ENCODE results near the gene ST6GALNAC4. TPM values are rescaled to one million over a fixed set of nuclear protein-coding genes. Genes with fewer than 3 reads are reported as not detected.

Gene ST6GALNAC4
- total RNA-seq, 1 donor = 33.7 TPM

GRCh38 chr9:127934986-127935385 is 18.1 kb upstream of the ST6GALNAC4 start:
- peaks cover 47% of the 10 kb centered on the region for H3K79me2 ChIP-seq (ENCODE audit: insufficient read depth, low read length)
- peak overlapping the region; percentile 97 for H3K4me2 ChIP-seq (ENCODE audit: insufficient read depth, low read length)
- no peak overlapping the region for H3K4me3 ChIP-seq (ENCODE audit: insufficient read depth, low read length)
- peak overlapping the region; percentile 93 for H3K27ac ChIP-seq (ENCODE audit: low read depth, low read length)
- H3K4me1 ChIP-seq (ENCODE audit: insufficient read depth, low read length) = peaks cover 51% of the 10 kb centered on the region
- no peak for DNase-seq (ENCODE audit: insufficient read length, low spot score, missing footprints)
- TF ChIP-seq CTCF (IDR thresholded peaks at IDR 0.05; ENCODE audit: extremely low read depth, low read depth, low read length) = no peak
- H3K27me3 ChIP-seq (ENCODE audit: insufficient read depth, low read length) = no peaks in the 10 kb centered on the region
- H2AFZ ChIP-seq (ENCODE audit: low read length) = no peak overlapping the region
- H3K9me3 ChIP-seq (ENCODE audit: low read depth, low read length) = no peaks in the 10 kb centered on the region
- peaks cover 15% of the 10 kb centered on the region for H4K20me1 ChIP-seq (ENCODE audit: insufficient read depth, low read length)
- peaks cover 11% of the 10 kb centered on the region for H3K36me3 ChIP-seq (ENCODE audit: insufficient read depth, low read length)

GRCh38 chr9:127934248-127934647 is 17.4 kb upstream of the ST6GALNAC4 start:
- no peak overlapping the region for H3K4me3 ChIP-seq (ENCODE audit: insufficient read depth, low read length)
- peak; percentile 7 for TF ChIP-seq CTCF (IDR thresholded peaks at IDR 0.05; ENCODE audit: extremely low read depth, low read depth, low read length)
- peaks cover 18% of the 10 kb centered on the region for H4K20me1 ChIP-seq (ENCODE audit: insufficient read depth, low read length)
- peaks cover 11% of the 10 kb centered on the region for H3K36me3 ChIP-seq (ENCODE audit: insufficient read depth, low read length)
- DNase-seq (ENCODE audit: insufficient read length, low spot score, missing footprints) = no peak
- H2AFZ ChIP-seq (ENCODE audit: low read length) = no peak overlapping the region
- H3K9me3 ChIP-seq (ENCODE audit: low read depth, low read length) = no peaks in the 10 kb centered on the region
- peaks cover 51% of the 10 kb centered on the region for H3K4me1 ChIP-seq (ENCODE audit: insufficient read depth, low read length)
- no peaks in the 10 kb centered on the region for H3K27me3 ChIP-seq (ENCODE audit: insufficient read depth, low read length)
- H3K79me2 ChIP-seq (ENCODE audit: insufficient read depth, low read length) = peaks cover 47% of the 10 kb centered on the region
- no peak overlapping the region for H3K27ac ChIP-seq (ENCODE audit: low read depth, low read length)
- no peak overlapping the region for H3K4me2 ChIP-seq (ENCODE audit: insufficient read depth, low read length)

GRCh38 chr9:127931092-127931881 is 14.4 kb upstream of the ST6GALNAC4 start:
- H2AFZ ChIP-seq (ENCODE audit: low read length) = peak overlapping the region; percentile 77
- H3K9me3 ChIP-seq (ENCODE audit: low read depth, low read length) = no peaks in the 10 kb centered on the region
- peak overlapping the region; percentile 97 for H3K27ac ChIP-seq (ENCODE audit: low read depth, low read length)
- peak; percentile 95 for DNase-seq (ENCODE audit: insufficient read length, low spot score, missing footprints)
- H3K4me3 ChIP-seq (ENCODE audit: insufficient read depth, low read length) = peak overlapping the region; percentile 76
- H3K4me1 ChIP-seq (ENCODE audit: insufficient read depth, low read length) = peaks cover 43% of the 10 kb centered on the region
- no peak for TF ChIP-seq CTCF (IDR thresholded peaks at IDR 0.05; ENCODE audit: extremely low read depth, low read depth, low read length)
- no peaks in the 10 kb centered on the region for H3K27me3 ChIP-seq (ENCODE audit: insufficient read depth, low read length)
- H3K4me2 ChIP-seq (ENCODE audit: insufficient read depth, low read length) = peak overlapping the region; percentile 92
- peaks cover 11% of the 10 kb centered on the region for H3K36me3 ChIP-seq (ENCODE audit: insufficient read depth, low read length)
- peaks cover 14% of the 10 kb centered on the region for H4K20me1 ChIP-seq (ENCODE audit: insufficient read depth, low read length)
- peaks cover 29% of the 10 kb centered on the region for H3K79me2 ChIP-seq (ENCODE audit: insufficient read depth, low read length)

- TF ChIP-seq CTCF (IDR thresholded peaks at IDR 0.05; ENCODE audit: extremely low read depth, low read depth, low read length) = no peak
- H3K9me3 ChIP-seq (ENCODE audit: low read depth, low read length) = no peaks in the 10 kb centered on the region
- peak within 1 kb of the TSS; percentile 92 for H3K4me2 ChIP-seq (ENCODE audit: insufficient read depth, low read length)
- DNase-seq (ENCODE audit: insufficient read length, low spot score, missing footprints) = peak; percentile 99
- H3K79me2 ChIP-seq (ENCODE audit: insufficient read depth, low read length) = peaks cover 20% of the 10 kb centered on the region
- peak within 1 kb of the TSS; percentile 77 for H2AFZ ChIP-seq (ENCODE audit: low read length)
- peaks cover 35% of the 10 kb centered on the region for H3K4me1 ChIP-seq (ENCODE audit: insufficient read depth, low read length)
- H4K20me1 ChIP-seq (ENCODE audit: insufficient read depth, low read length) = peaks cover 8% of the 10 kb centered on the region
- no peaks in the 10 kb centered on the region for H3K27me3 ChIP-seq (ENCODE audit: insufficient read depth, low read length)
- H3K4me3 ChIP-seq (ENCODE audit: insufficient read depth, low read length) = peak within 1 kb of the TSS; percentile 76
- peak within 1 kb of the TSS; percentile 97 for H3K27ac ChIP-seq (ENCODE audit: low read depth, low read length)
- H3K36me3 ChIP-seq (ENCODE audit: insufficient read depth, low read length) = peaks cover 11% of the 10 kb centered on the region
These were observed 13.6 kb upstream of the ST6GALNAC4 start, which contains the start of gene PIP5KL1 for GRCh38 chr9:127930231-127931091. Gene PIP5KL1 (minus strand): TSS chr9:127930777. CDS start chr9:127930752, 25 bp downstream.
